HL-60 (cell line): Measurements from ENCODE around the gene SERPINB5.

Source experiments
- CTCF ChIP-seq: IDR thresholded peaks from one replicate; pipeline ENCODE4 v1.5.1; 2011; ENCODE audit warnings: low read length, control low read depth, inconsistent platforms; ENCODE audit not compliant: insufficient read depth
- POLR2AphosphoS5 ChIP-seq: IDR thresholded peaks from 2 replicates; pipeline ENCODE4 v1.6.1; 2012; ENCODE audit warnings: low read depth
- SPI1 ChIP-seq: IDR thresholded peaks from 2 replicates; pipeline ENCODE4 v1.6.1; 2012; ENCODE audit warnings: low read depth, mild to moderate bottlenecking, borderline replicate concordance
- TF ChIP-seq, protein P1 (sequence below): IDR thresholded peaks from 2 replicates; pipeline ENCODE4 v1.6.1; 2012; ENCODE audit warnings: low read depth; ENCODE audit not compliant: insufficient replicate concordance

DNA sequence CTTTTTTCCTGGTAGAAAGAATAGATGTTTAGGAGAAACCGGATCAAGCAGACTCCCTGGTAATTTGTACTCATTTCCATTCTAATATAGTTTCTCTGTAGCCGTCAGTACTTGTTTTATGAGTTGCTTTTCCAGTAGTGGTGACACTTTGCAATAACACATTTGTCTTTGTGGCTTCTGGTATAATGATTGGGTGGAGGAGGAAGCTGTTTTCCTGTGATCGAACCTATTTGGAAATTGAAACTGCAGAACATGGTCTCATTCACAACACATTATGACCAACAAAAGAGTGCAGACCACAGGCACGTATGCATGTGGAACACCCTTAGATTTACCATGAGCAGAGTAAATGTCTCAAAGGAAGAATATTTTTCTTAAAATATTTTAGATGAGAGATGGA lies 57.9 kb downstream of the SERPINB5 start:
- TF ChIP-seq CTCF (no peak), POLR2AphosphoS5 (no peak), SPI1 (no peak)
- TF ChIP-seq, protein P1, sequence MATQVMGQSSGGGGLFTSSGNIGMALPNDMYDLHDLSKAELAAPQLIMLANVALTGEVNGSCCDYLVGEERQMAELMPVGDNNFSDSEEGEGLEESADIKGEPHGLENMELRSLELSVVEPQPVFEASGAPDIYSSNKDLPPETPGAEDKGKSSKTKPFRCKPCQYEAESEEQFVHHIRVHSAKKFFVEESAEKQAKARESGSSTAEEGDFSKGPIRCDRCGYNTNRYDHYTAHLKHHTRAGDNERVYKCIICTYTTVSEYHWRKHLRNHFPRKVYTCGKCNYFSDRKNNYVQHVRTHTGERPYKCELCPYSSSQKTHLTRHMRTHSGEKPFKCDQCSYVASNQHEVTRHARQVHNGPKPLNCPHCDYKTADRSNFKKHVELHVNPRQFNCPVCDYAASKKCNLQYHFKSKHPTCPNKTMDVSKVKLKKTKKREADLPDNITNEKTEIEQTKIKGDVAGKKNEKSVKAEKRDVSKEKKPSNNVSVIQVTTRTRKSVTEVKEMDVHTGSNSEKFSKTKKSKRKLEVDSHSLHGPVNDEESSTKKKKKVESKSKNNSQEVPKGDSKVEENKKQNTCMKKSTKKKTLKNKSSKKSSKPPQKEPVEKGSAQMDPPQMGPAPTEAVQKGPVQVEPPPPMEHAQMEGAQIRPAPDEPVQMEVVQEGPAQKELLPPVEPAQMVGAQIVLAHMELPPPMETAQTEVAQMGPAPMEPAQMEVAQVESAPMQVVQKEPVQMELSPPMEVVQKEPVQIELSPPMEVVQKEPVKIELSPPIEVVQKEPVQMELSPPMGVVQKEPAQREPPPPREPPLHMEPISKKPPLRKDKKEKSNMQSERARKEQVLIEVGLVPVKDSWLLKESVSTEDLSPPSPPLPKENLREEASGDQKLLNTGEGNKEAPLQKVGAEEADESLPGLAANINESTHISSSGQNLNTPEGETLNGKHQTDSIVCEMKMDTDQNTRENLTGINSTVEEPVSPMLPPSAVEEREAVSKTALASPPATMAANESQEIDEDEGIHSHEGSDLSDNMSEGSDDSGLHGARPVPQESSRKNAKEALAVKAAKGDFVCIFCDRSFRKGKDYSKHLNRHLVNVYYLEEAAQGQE = no peak
